ENCODE data around the gene DEF6. TPM values are rescaled to one million over a fixed set of nuclear protein-coding genes. Genes with fewer than 3 reads are reported as not detected.

DEF6 gene
- total RNA-seq, 2 donors from 2014 or later: 8.1 to 12.5 TPM

- DNase-seq: peak; percentile 94
- Histone ChIP-seq H3K4me1 (no peaks in the 10 kb centered on the region), H3K27me3 (no peaks in the 10 kb centered on the region), H3K4me3 (peak overlapping the region; percentile 60), H3K27ac (peak overlapping the region; percentile 14), H3K9me3 (no peaks in the 10 kb centered on the region), H3K9ac (ENCODE audit: low read depth in 2 of 2, low read length in 2 of 2) (peak overlapping the region; percentile 35 to 68), H3K36me3 (no peaks in the 10 kb centered on the region)
- intact Hi-C loops (cut with DNase I): no loop called here
- TF ChIP-seq CTCF (IDR thresholded peaks at IDR 0.05): no peak
Measured at GRCh38 chr6:35318196-35319171, 20.9 kb downstream of the DEF6 start.

- H3K4me3 ChIP-seq: no peak overlapping the region
- intact Hi-C loops (cut with DNase I): no loop called here
- no peak overlapping the region for H3K27ac ChIP-seq
- no peak overlapping the region for H3K9ac ChIP-seq (ENCODE audit: low read depth in 2 of 2, low read length in 2 of 2)
- no peak for DNase-seq
- no peaks in the 10 kb centered on the region for H3K36me3 ChIP-seq
- TF ChIP-seq CTCF (IDR thresholded peaks at IDR 0.05): no peak
- H3K9me3 ChIP-seq: no peaks in the 10 kb centered on the region
- H3K27me3 ChIP-seq: no peaks in the 10 kb centered on the region
- no peaks in the 10 kb centered on the region for H3K4me1 ChIP-seq
Measured at GRCh38 chr6:35319346-35320030, 21.9 kb downstream of the DEF6 start.

- intact Hi-C loops (cut with DNase I): no loop called here
- H3K27ac ChIP-seq: no peak overlapping the region
Measured at GRCh38 chr6:35320031-35320410, 22.4 kb downstream of the DEF6 start.

GRCh38 chr6:35321091-35321490 lies 23.5 kb downstream of the DEF6 start:
- no peaks in the 10 kb centered on the region for H3K27me3 ChIP-seq
- H3K4me3 ChIP-seq: no peak overlapping the region
- no peaks in the 10 kb centered on the region for H3K36me3 ChIP-seq
- H3K27ac ChIP-seq: no peak overlapping the region
- H3K4me1 ChIP-seq: no peaks in the 10 kb centered on the region
- intact Hi-C loops (cut with DNase I): no loop called here
- DNase-seq: no peak
- TF ChIP-seq CTCF (IDR thresholded peaks at IDR 0.05): no peak
- H3K9me3 ChIP-seq: no peaks in the 10 kb centered on the region
- no peak overlapping the region for H3K9ac ChIP-seq (ENCODE audit: low read depth in 2 of 2, low read length in 2 of 2)

More at GRCh38 chr6:35320031-35320410, 22.4 kb downstream of the DEF6 start:
- no peak for TF ChIP-seq CTCF (IDR thresholded peaks at IDR 0.05)
- Histone ChIP-seq H3K4me3 (no peak overlapping the region), H3K9ac (ENCODE audit: low read depth in 2 of 2, low read length in 2 of 2) (no peak overlapping the region), H3K4me1 (no peaks in the 10 kb centered on the region), H3K36me3 (no peaks in the 10 kb centered on the region), H3K9me3 (no peaks in the 10 kb centered on the region), H3K27me3 (no peaks in the 10 kb centered on the region)
- no peak for DNase-seq

GRCh38 chr6:35327349-35328027 lies 29.9 kb downstream of the DEF6 start:
- intact Hi-C loops (cut with DNase I): no loop called here
- Histone ChIP-seq H3K9ac (ENCODE audit: low read depth in 2 of 2, low read length in 2 of 2) (no peak overlapping the region), H3K27ac (no peak overlapping the region)

More at GRCh38 chr6:35327349-35328027, 29.9 kb downstream of the DEF6 start:
- no peaks in the 10 kb centered on the region for H3K36me3 ChIP-seq
- H3K9me3 ChIP-seq: no peaks in the 10 kb centered on the region
- H3K4me3 ChIP-seq: no peak overlapping the region
- TF ChIP-seq CTCF (IDR thresholded peaks at IDR 0.05): peak; percentile 45
- no peaks in the 10 kb centered on the region for H3K27me3 ChIP-seq
- H3K4me1 ChIP-seq: no peaks in the 10 kb centered on the region
- DNase-seq: peak; percentile 70
